Activated CD4-positive, alpha-beta T cell treated with anti-CD3 and anti-CD28 coated beads, Interleukin-2, amount 50 U/mL, for 1 hour (primary cell): ENCODE measurements around the gene RAB8B.

Source experiments
- DNase-seq: peaks from one replicate; pipeline ENCODE4 v3.0.0-alpha.2; 2020

RAB8B gene

GRCh38 chr15:63188926-63189871, at the start of gene RAB8B:
TSS of gene RAB8B (plus strand) at chr15:63189606. CDS start at chr15:63189625, 19 bp downstream.
- DNase-seq = peak; percentile 98

DNA sequence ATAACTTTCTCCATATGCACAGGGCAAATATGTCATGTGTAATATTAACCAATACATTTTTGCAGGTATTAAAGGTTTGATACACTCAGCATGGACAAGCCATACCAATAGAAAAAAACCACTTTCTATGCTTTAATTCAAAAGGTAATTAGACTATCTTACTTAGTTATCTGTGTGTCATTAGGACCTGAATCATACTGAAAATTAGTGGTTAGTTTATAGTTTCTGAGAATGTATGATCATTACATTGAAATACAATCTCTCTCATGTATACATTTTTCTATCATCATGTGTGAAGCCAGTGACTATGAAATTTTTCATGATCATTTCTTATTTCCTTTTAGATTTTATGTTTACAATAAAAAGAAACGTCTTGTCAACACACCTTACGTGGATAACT, 48.5 kb upstream of the RAB8B start:
- no peak for DNase-seq

DNA sequence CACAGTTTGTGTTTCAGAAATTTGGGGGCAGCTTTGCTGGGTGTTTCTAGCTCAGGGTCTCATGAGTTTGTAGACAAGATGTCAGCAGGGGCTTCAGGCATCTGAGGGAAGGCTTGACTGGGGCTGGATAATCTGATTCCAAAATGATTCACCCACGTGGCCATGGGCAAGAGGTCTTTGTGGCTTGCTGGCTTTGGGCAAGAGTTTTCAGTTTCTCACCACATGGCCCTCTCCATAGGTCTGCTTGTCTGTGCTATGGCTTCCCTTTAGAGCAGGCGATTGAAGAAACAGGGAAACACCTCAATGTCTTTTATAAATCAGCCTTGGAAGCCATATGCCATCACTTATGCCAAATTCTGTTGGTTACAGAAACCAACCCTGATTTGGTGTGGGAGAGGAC, 44.0 kb upstream of the RAB8B start:
- no peak for DNase-seq

DNA sequence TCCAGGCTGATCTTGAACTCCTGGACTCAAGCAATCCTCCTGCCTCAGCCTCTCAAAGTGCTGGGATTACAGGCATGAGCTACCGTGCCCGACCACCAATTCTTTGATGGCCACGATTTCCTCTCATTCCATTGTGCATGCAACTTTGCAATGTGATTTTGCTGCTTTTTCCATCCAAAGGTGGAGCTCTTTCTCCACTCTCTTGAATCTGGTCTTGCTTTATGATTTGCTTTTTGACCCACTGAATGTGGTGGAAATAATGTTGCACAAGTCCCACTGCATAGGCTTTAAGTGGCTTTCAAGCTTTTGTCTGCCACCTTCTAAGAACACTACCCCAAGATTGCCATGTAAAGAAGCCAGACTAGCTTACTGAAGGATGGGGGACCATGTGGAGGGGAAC, 42.7 kb upstream of the RAB8B start:
- no peak for DNase-seq

- no peak for DNase-seq
Measured at GRCh38 chr15:63151665-63152064, 37.7 kb upstream of the RAB8B start.

- no peak for DNase-seq
Measured at GRCh38 chr15:63155486-63155885, 33.9 kb upstream of the RAB8B start.

DNA sequence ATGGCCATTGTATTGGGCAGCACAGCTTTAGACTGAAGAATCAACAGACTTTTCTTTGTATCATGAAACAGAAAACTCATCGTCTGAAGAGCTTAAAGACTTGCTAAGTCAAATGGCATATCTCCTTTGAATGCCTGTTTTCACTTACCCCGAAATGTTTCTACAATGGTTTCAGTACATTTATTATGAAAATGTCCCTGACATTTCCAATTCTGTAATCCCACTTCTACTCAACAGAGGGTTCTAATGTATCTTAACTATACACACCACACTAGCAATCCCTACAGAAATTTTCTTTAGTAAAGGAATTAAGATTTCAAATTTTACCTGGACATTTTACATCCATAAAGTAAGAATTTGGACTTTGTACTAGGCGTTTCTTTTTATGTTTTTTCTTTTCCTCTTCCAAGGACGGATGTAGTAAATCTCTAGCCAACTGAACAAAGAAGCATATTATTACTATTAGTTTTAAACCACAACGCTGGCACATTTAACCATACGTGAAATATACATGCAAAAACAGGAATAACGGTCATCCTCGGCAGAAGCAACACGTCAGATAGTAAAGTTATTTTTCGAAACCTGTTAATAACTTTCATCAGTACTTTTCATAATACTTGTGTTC, 33.2 kb upstream of the RAB8B start:
- no peak for DNase-seq

GRCh38 chr15:63156755-63157117, 32.7 kb upstream of the RAB8B start:
- DNase-seq = no peak

DNA sequence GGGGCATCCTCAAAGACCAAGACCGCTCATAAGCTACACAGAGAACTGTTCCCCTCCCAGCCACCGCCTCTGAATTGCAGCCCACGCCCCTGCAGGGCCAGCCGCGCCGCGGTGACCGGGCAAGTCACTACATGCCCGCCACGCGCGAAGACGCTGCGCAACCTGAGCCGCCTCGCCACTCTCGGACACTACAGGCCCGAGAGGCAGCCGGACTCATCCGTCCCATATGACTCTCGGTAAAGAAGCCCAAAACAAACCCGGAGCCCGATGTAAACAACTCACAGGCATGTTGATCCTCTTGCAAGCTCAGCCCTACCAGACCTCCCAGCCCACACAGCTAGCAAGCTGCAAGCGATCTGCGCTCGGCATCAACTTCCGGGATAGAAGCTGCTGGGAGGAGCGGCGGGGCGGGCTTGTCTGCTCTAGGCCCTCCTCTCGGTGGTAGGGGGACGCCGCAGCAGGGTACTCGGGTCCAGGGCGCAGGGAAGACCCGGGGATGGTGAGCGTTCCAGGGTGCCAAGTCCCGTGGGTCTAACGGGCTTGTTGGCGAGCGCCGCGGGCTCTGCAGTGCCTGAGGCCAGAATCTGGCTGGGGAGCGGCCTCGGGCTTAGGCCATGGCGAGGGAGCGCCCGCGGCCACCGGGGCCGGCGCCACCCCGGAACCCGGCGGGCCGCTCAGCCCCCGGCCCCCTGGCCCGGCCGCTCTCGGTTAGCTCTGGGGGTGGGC, 32.1 kb upstream of the RAB8B start, which contains the start of gene RPS27L:
TSS of gene RPS27L (minus strand) at position 360 of the 726 bp plus-strand sequence. CDS start at position 288, 72 bp downstream.
- DNase-seq = peak; percentile 86

DNA sequence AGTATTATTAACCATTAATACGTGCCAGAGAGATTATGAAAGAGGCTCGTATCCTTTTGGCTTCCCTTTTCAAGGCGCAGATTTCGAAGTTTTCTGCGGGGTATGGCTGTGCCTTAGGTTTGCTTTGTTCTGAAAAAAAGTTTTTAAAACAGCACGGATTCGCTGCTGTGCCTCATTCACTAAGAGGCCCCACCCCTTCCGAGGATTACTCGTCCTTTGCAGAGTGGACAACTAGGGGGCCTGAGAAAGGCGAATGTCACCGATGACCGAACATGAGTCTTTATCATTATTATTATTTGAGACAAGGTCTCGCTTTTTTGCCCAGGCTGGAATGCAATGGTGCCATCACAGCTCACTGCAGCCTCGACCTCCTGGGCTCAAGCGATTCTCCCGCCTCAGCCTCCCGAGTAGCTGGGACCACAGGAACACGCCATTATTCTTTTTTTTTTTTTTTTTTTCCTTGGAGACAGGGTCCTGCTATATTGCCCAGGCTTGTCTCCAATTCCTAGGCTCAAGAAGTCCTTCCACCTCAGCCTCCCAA, 31.4 kb upstream of the RAB8B start:
- DNase-seq = no peak

GRCh38 chr15:63160638-63161037, 28.8 kb upstream of the RAB8B start:
- DNase-seq = no peak

- no peak for DNase-seq
Measured at GRCh38 chr15:63163217-63163616, 26.2 kb upstream of the RAB8B start.

DNA sequence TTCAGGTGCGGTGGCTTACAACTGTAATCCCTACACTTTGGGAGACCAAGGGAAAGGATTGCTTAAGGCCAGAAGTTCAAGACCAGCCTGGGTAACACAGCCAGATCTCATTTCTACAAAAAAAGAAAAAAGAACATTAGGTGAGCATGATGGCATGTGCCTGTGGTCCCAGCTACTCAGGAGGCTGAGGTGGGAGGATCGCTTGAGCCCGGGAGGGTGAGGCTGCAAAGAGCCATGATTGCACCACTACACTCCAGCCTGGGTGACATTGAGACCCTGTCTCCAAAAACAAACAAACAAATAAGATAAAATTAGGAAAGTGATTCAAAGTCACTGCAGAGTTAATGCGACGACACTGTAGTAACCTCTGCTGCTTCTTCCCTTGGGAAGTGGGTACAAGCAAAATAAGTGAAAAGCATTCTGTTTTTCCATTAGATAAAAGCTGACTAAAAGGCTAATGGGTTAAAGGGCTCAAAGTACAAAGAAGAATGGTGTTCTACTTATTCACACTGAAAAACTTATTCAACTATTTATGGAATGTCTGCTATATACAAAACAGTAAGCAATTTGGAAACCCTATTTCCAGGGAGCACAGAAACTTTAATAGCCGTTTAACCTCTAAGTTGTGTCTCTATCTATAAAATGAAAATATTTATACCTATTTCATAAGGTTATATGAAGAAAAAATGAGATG, 24.1 kb upstream of the RAB8B start:
- DNase-seq = no peak

- no peak for DNase-seq
Measured at GRCh38 chr15:63166219-63166618, 23.2 kb upstream of the RAB8B start.

GRCh38 chr15:63169788-63170187, 19.6 kb upstream of the RAB8B start:
- no peak for DNase-seq

DNA sequence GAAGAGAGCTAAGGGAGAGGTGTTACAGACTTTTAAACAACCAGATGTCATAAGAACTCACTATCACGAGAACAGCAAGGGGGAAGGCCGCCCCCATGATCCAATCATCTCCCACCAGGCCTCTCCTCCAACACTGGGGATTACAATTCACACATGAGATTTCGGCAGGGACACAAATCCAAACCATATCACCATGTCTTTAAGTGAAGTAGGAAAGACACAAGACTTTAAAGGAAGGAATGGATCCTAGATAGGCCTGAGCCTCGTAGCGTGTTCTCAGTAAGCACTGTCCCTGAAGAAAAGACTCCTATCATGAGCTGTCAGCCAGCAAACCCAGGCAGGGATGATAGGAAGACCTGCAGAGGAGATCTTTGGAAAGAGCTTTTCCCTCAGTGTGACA, 17.0 kb upstream of the RAB8B start:
- no peak for DNase-seq

DNA sequence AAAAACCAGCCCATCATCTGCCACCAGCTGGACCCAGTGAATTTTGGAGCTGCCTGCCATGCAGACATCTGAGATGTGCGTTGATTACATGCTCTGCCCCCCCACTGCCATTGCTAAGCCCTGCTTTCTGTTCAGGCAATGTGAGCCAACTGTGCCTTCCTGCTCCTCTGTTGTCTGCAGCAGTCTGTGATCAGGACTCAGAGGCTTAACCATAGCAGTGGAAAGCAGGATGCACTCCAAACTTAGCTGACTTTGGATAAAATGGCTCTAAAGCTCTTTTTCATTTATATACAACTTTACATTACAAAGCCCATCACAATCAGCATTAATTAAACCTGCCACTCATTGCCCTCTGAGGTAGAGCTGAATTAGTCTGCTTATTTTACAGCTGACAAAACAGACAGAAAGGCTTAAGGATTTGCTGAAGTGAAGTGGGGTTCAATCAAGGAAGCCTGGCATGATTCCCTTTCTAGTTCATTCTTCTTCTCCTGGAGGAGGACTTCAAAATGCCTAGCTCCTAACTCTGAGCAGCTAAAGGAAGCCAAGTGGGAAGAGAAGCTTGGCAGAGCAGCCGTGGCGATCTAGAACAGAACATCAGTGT, 16.5 kb upstream of the RAB8B start:
- no peak for DNase-seq

DNA sequence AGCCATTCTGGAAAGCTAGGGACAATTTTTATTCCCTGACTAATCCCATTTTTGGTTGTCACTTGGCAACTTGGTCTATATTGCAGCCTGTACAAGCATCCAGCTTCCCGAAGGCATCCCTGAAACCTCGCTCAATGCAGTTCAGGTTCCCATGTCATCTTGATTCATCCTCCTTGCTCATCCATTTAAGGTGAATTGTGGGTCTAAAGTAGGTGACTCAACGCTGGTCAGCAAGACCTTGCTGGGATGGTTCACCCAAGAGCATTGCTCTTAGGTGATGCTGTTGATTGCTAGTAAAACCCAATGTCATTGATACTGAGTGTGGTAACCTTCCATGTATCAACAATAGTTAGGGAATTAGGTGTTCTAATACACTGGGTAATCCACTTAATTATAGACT, 13.1 kb upstream of the RAB8B start:
- no peak for DNase-seq

DNA sequence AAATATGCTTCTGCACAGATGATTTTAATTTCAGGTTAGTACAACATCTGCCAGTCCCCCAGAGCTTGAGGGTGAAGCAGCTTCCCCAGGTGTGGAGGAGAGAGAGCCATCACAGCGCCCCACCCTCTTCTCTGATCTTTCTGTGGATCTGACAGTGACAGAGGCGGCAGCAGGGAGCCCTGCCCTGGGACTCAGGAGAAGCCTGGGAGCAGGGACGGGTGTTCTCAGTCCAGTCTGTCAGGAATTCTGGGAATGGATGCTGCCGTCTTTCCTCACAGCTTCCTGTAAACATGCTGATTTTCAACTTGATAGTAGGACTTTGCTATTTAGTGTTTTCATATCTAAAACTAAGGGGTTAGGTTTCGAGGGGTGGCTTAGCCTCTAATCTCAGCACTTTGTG, 11.4 kb upstream of the RAB8B start:
- DNase-seq = no peak

DNA sequence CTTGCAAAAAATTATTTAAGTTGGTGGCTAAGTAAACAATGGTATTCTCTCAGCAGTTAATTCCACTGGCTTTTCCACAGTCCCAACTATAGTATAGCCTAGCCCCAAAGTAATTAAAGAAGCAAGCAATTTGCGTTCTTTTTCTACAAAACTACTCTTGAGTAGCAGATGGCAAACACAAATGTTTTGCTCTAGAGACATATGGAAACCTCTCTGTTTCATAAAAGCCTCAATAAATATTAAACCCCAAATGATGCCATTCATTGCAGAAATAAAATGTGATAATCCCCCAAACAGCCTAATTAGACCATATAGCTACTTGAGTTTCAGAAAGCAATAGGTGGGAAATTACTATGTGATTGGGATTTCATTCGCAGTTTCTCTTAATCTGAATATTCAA, 8.7 kb upstream of the RAB8B start:
- no peak for DNase-seq

DNA sequence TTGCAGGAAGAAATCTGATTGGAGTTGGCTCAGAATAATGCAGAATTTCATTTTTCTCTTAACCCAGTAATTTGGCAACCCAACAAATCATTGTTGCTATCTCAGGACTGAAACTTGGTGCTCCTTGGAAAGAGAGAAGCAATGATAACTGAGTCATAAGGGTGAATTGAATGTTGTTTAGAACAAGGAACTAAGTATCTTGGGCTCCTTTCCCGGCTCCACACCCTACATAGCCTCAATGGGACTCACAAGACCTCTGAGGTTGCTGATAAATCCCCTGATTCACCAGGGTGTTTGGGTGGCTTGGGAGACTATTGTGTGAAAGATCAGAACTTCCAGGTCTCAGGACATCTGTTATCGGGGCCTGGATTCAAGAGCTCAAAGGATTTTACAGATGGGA, 7.8 kb upstream of the RAB8B start:
- DNase-seq = no peak

- no peak for DNase-seq
Measured at GRCh38 chr15:63185206-63185605, 4.2 kb upstream of the RAB8B start.
